Mucosa of descending colon (tissue), 3 donors: ENCODE results near the gene PTGS1. TPM values are rescaled to one million over a fixed set of nuclear protein-coding genes. Genes with fewer than 3 reads are reported as not detected.

Source experiments
- ATAC-seq: fragments of 200-7000 bp; cut with Tn5 transposase; one replicate; pipeline ENCODE4 v1.9.1; 2020; ENCODE audit warnings: mild to moderate bottlenecking, moderate library complexity
- DNase-seq, 3 donors: peaks; one replicate each; pipeline ENCODE4 v3.0.0-alpha.2; 2020
- H3K36me3 ChIP-seq: fragments of 200-600 bp; one replicate; pipeline ENCODE4 v1.8.0; 2021; ENCODE audit warnings: low read depth, mild to moderate bottlenecking
- H3K4me1 ChIP-seq: fragments of 200-600 bp; one replicate; pipeline ENCODE4 v1.8.0; 2021; ENCODE audit warnings: low read depth, mild to moderate bottlenecking
- H3K4me3 ChIP-seq: fragments of 200-600 bp; one replicate; pipeline ENCODE4 v1.8.0; 2021; ENCODE audit warnings: mild to moderate bottlenecking
- H3K9me3 ChIP-seq: fragments of 200-600 bp; one replicate; pipeline ENCODE4 v1.8.0; 2021; ENCODE audit warnings: mild to moderate bottlenecking
- CTCF ChIP-seq: fragments of 200-600 bp; IDR thresholded peaks from one replicate; pipeline ENCODE4 v1.8.0; 2022; ENCODE audit warnings: antibody characterized with exemption, mild to moderate bottlenecking
- intact Hi-C, 2 donors: fragments of 100-400 bp; cut with DNase I in 1 of 2; cut with micrococcal nuclease in 1 of 2; formaldehyde crosslinking; loops; one replicate each; pipeline versions ENCODE4 v1.11.0 to v1.11.1; 2022; cut with DNase I, micrococcal nuclease
- total RNA-seq, 3 donors: library from RNA; stranded (reverse); fragmentation: NEBNext Ultra II Directional in 2 of 3; extraction: Animal tissue kit (Norgen Biotek cat#: 25700) in 2 of 3; gene quantifications; one replicate each; pipeline versions ENCODE4 v1.2.1 to v1.2.4, GENCODE V29; 2021 to 2023
- donor health status: DM: no; HTN: no; CAD: no; lungs with moderate emphysema.
- donor health status: DM: no; HTN: no; CAD: no.
- donor health status: DM: no; HTN: yes; CAD: no.

The PTGS1 gene
- total RNA-seq, 3 donors from 2014 or later, result 8.8 to 192 (median 15.3) TPM

GRCh38 chr9:122371846-122372245 is 1.0 kb downstream of the PTGS1 start:
- ATAC-seq, result no peak
- intact Hi-C loops, result no loop called here

GRCh38 chr9:122372856-122373845 is 2.3 kb downstream of the PTGS1 start:
- Histone ChIP-seq H3K4me3 (no peak overlapping the region), H3K36me3 (no peaks in the 10 kb centered on the region), H3K4me1 (peaks cover 23% of the 10 kb centered on the region), H3K9me3 (no peaks in the 10 kb centered on the region)
- intact Hi-C loops, result no loop called here
- DNase-seq (no peak), ATAC-seq (no peak)
- no peak for TF ChIP-seq CTCF

More at GRCh38 chr9:122371846-122372245, 1.0 kb downstream of the PTGS1 start:
- peaks cover 22% of the 10 kb centered on the region for H3K4me1 ChIP-seq
- no peak for DNase-seq
- H3K4me3 ChIP-seq, result no peak overlapping the region
- no peaks in the 10 kb centered on the region for H3K9me3 ChIP-seq
- TF ChIP-seq CTCF, result no peak
- no peaks in the 10 kb centered on the region for H3K36me3 ChIP-seq

GRCh38 chr9:122374885-122375420 is 4.1 kb downstream of the PTGS1 start:
- ATAC-seq, result peak; percentile 71
- Histone ChIP-seq H3K4me1 (peaks cover 23% of the 10 kb centered on the region), H3K4me3 (no peak overlapping the region), H3K9me3 (peaks cover 5% of the 10 kb centered on the region), H3K36me3 (no peaks in the 10 kb centered on the region)
- no peak for TF ChIP-seq CTCF
- intact Hi-C loops, result no loop called here
- DNase-seq, result peak; percentile 78 to 83 (median 81)

GRCh38 chr9:122376796-122377195 is 6.0 kb downstream of the PTGS1 start:
- H3K4me3 ChIP-seq, result no peak overlapping the region
- peaks cover 16% of the 10 kb centered on the region for H3K4me1 ChIP-seq
- no peak for TF ChIP-seq CTCF
- DNase-seq (no peak), ATAC-seq (no peak)
- peaks cover 5% of the 10 kb centered on the region for H3K9me3 ChIP-seq
- intact Hi-C loops, result no loop called here
- H3K36me3 ChIP-seq, result no peaks in the 10 kb centered on the region

GRCh38 chr9:122377241-122378164 is 6.7 kb downstream of the PTGS1 start:
- DNase-seq (no peak), ATAC-seq (no peak)
- intact Hi-C loops, result no loop called here
- Histone ChIP-seq H3K36me3 (no peaks in the 10 kb centered on the region), H3K9me3 (peaks cover 5% of the 10 kb centered on the region), H3K4me3 (no peak overlapping the region), H3K4me1 (peaks cover 16% of the 10 kb centered on the region)
- TF ChIP-seq CTCF, result no peak
